ENCODE measurements around the gene HUNK. TPM values are rescaled to one million over a fixed set of nuclear protein-coding genes. Genes with fewer than 3 reads are reported as not detected.

Gene HUNK
- total RNA-seq, 1 donor from 2014 or later, result 0.43 TPM

- Mint-ChIP-seq H3K27ac (no peak overlapping the region), H3K36me3 (ENCODE audit: low read depth) (no peaks in the 10 kb centered on the region), H3K9me3 (no peaks in the 10 kb centered on the region), H3K27me3 (ENCODE audit: low read depth) (peaks cover 5% of the 10 kb centered on the region), H3K4me3 (ENCODE audit: low read depth) (no peak overlapping the region), H3K4me1 (ENCODE audit: low read depth) (no peaks in the 10 kb centered on the region)
- intact Hi-C loops (cut with micrococcal nuclease), result no loop called here
- DNase-seq (ENCODE audit: low spot score), result no peak
Measured at GRCh38 chr21:31889460-31889859, 16.6 kb downstream of the HUNK start.

- peaks cover 5% of the 10 kb centered on the region for H3K27me3 Mint-ChIP-seq (ENCODE audit: low read depth)
- no peak for DNase-seq (ENCODE audit: low spot score)
- H3K27ac Mint-ChIP-seq, result no peak overlapping the region
- no peaks in the 10 kb centered on the region for H3K36me3 Mint-ChIP-seq (ENCODE audit: low read depth)
- H3K4me1 Mint-ChIP-seq (ENCODE audit: low read depth), result no peaks in the 10 kb centered on the region
- H3K4me3 Mint-ChIP-seq (ENCODE audit: low read depth), result no peak overlapping the region
- intact Hi-C loops (cut with micrococcal nuclease), result no loop called here
- no peaks in the 10 kb centered on the region for H3K9me3 Mint-ChIP-seq
Measured at GRCh38 chr21:31892686-31893085, 19.9 kb downstream of the HUNK start.

- no peak for DNase-seq (ENCODE audit: low spot score)
- Mint-ChIP-seq H3K9me3 (no peaks in the 10 kb centered on the region), H3K27me3 (ENCODE audit: low read depth) (peaks cover 5% of the 10 kb centered on the region), H3K27ac (no peak overlapping the region), H3K4me1 (ENCODE audit: low read depth) (no peaks in the 10 kb centered on the region), H3K36me3 (ENCODE audit: low read depth) (no peaks in the 10 kb centered on the region), H3K4me3 (ENCODE audit: low read depth) (no peak overlapping the region)
- intact Hi-C loops (cut with micrococcal nuclease), result no loop called here
Measured at GRCh38 chr21:31893851-31894415, 21.1 kb downstream of the HUNK start.

- Mint-ChIP-seq H3K9me3 (no peaks in the 10 kb centered on the region), H3K4me1 (ENCODE audit: low read depth) (no peaks in the 10 kb centered on the region), H3K36me3 (ENCODE audit: low read depth) (no peaks in the 10 kb centered on the region), H3K27me3 (ENCODE audit: low read depth) (peaks cover 5% of the 10 kb centered on the region), H3K27ac (no peak overlapping the region), H3K4me3 (ENCODE audit: low read depth) (no peak overlapping the region)
- intact Hi-C loops (cut with micrococcal nuclease), result no loop called here
- DNase-seq (ENCODE audit: low spot score), result no peak
Measured at GRCh38 chr21:31894457-31894856, 21.6 kb downstream of the HUNK start.

- no peak overlapping the region for H3K27ac Mint-ChIP-seq
- no peaks in the 10 kb centered on the region for H3K9me3 Mint-ChIP-seq
- peaks cover 4% of the 10 kb centered on the region for H3K27me3 Mint-ChIP-seq (ENCODE audit: low read depth)
- H3K4me1 Mint-ChIP-seq (ENCODE audit: low read depth), result no peaks in the 10 kb centered on the region
- H3K36me3 Mint-ChIP-seq (ENCODE audit: low read depth), result no peaks in the 10 kb centered on the region
- no peak overlapping the region for H3K4me3 Mint-ChIP-seq (ENCODE audit: low read depth)
- intact Hi-C loops (cut with micrococcal nuclease), result no loop called here
- no peak for DNase-seq (ENCODE audit: low spot score)
Measured at GRCh38 chr21:31895077-31895835, 22.4 kb downstream of the HUNK start.

GRCh38 chr21:31896019-31896418 lies 23.2 kb downstream of the HUNK start:
- Mint-ChIP-seq H3K4me1 (ENCODE audit: low read depth) (no peaks in the 10 kb centered on the region), H3K4me3 (ENCODE audit: low read depth) (no peak overlapping the region), H3K27ac (no peak overlapping the region), H3K27me3 (ENCODE audit: low read depth) (peaks cover 4% of the 10 kb centered on the region), H3K36me3 (ENCODE audit: low read depth) (no peaks in the 10 kb centered on the region), H3K9me3 (no peaks in the 10 kb centered on the region)
- DNase-seq (ENCODE audit: low spot score), result no peak
- intact Hi-C loops (cut with micrococcal nuclease), result no loop called here

GRCh38 chr21:31897311-31897710 lies 24.5 kb downstream of the HUNK start:
- Mint-ChIP-seq H3K27ac (no peak overlapping the region), H3K27me3 (ENCODE audit: low read depth) (peaks cover 4% of the 10 kb centered on the region), H3K4me3 (ENCODE audit: low read depth) (no peak overlapping the region), H3K36me3 (ENCODE audit: low read depth) (no peaks in the 10 kb centered on the region), H3K4me1 (ENCODE audit: low read depth) (no peaks in the 10 kb centered on the region), H3K9me3 (no peaks in the 10 kb centered on the region)
- DNase-seq (ENCODE audit: low spot score), result no peak
- intact Hi-C loops (cut with micrococcal nuclease), result no loop called here

GRCh38 chr21:31898933-31899630 lies 26.3 kb downstream of the HUNK start:
- H3K36me3 Mint-ChIP-seq (ENCODE audit: low read depth), result no peaks in the 10 kb centered on the region
- H3K4me1 Mint-ChIP-seq (ENCODE audit: low read depth), result no peaks in the 10 kb centered on the region
- no peaks in the 10 kb centered on the region for H3K9me3 Mint-ChIP-seq
- no peak overlapping the region for H3K4me3 Mint-ChIP-seq (ENCODE audit: low read depth)
- H3K27ac Mint-ChIP-seq, result no peak overlapping the region
- intact Hi-C loops (cut with micrococcal nuclease), result no loop called here
- no peak for DNase-seq (ENCODE audit: low spot score)
- no peaks in the 10 kb centered on the region for H3K27me3 Mint-ChIP-seq (ENCODE audit: low read depth)

GRCh38 chr21:31900121-31900895 lies 27.5 kb downstream of the HUNK start:
- DNase-seq (ENCODE audit: low spot score), result no peak
- no peaks in the 10 kb centered on the region for H3K36me3 Mint-ChIP-seq (ENCODE audit: low read depth)
- H3K4me1 Mint-ChIP-seq (ENCODE audit: low read depth), result no peaks in the 10 kb centered on the region
- no peak overlapping the region for H3K4me3 Mint-ChIP-seq (ENCODE audit: low read depth)
- H3K9me3 Mint-ChIP-seq, result no peaks in the 10 kb centered on the region
- peaks cover 1% of the 10 kb centered on the region for H3K27me3 Mint-ChIP-seq (ENCODE audit: low read depth)
- intact Hi-C loops (cut with micrococcal nuclease), result no loop called here
- no peak overlapping the region for H3K27ac Mint-ChIP-seq

GRCh38 chr21:31901315-31901714 lies 28.5 kb downstream of the HUNK start:
- no peak overlapping the region for H3K4me3 Mint-ChIP-seq (ENCODE audit: low read depth)
- H3K27me3 Mint-ChIP-seq (ENCODE audit: low read depth), result peaks cover 1% of the 10 kb centered on the region
- no peaks in the 10 kb centered on the region for H3K9me3 Mint-ChIP-seq
- no peak overlapping the region for H3K27ac Mint-ChIP-seq
- intact Hi-C loops (cut with micrococcal nuclease), result no loop called here
- no peaks in the 10 kb centered on the region for H3K4me1 Mint-ChIP-seq (ENCODE audit: low read depth)
- no peak for DNase-seq (ENCODE audit: low spot score)
- H3K36me3 Mint-ChIP-seq (ENCODE audit: low read depth), result no peaks in the 10 kb centered on the region

GRCh38 chr21:31902438-31902837 lies 29.6 kb downstream of the HUNK start:
- DNase-seq (ENCODE audit: low spot score), result no peak
- H3K4me3 Mint-ChIP-seq (ENCODE audit: low read depth), result no peak overlapping the region
- H3K27me3 Mint-ChIP-seq (ENCODE audit: low read depth), result peaks cover 4% of the 10 kb centered on the region
- no peak overlapping the region for H3K27ac Mint-ChIP-seq
- no peaks in the 10 kb centered on the region for H3K4me1 Mint-ChIP-seq (ENCODE audit: low read depth)
- H3K9me3 Mint-ChIP-seq, result no peaks in the 10 kb centered on the region
- H3K36me3 Mint-ChIP-seq (ENCODE audit: low read depth), result no peaks in the 10 kb centered on the region
- intact Hi-C loops (cut with micrococcal nuclease), result no loop called here

GRCh38 chr21:31903896-31904295 lies 31.1 kb downstream of the HUNK start:
- H3K27ac Mint-ChIP-seq, result no peak overlapping the region
- intact Hi-C loops (cut with micrococcal nuclease), result no loop called here
- H3K4me3 Mint-ChIP-seq (ENCODE audit: low read depth), result no peak overlapping the region
- DNase-seq (ENCODE audit: low spot score), result no peak
- H3K36me3 Mint-ChIP-seq (ENCODE audit: low read depth), result no peaks in the 10 kb centered on the region
- H3K27me3 Mint-ChIP-seq (ENCODE audit: low read depth), result peaks cover 15% of the 10 kb centered on the region
- no peaks in the 10 kb centered on the region for H3K4me1 Mint-ChIP-seq (ENCODE audit: low read depth)
- H3K9me3 Mint-ChIP-seq, result no peaks in the 10 kb centered on the region

All from activated T-helper 2 cell treated with anti-CD3 and anti-CD28 coated beads, Interferon-gamma antibody, Interleukin-2, Interleukin-4, amounts not matched to agents 10 μg/mL and 5 μg/mL and 100 μg/mL, durations not matched to agents 14 hours and 24 hours and 36 hours (primary cell).